AG20443 (cell line): ENCODE measurements around the gene SYNGR2.

Experiments used
- DNase-seq: peaks from one replicate; pipeline ENCODE4 v3.0.0; 2012; ENCODE audit warnings: low spot score, mixed read lengths

The SYNGR2 gene

GRCh38 chr17:78168242-78168902, at the start of gene SYNGR2:
Gene SYNGR2 (plus strand): TSS chr17:78168581. CDS start chr17:78168617, 36 bp downstream.
- DNase-seq = peak; percentile 91

- DNase-seq = no peak
Observed at GRCh38 chr17:78118801-78119241, 49.6 kb upstream of the SYNGR2 start.

GRCh38 chr17:78120537-78120936, 47.8 kb upstream of the SYNGR2 start:
- no peak for DNase-seq

- no peak for DNase-seq
Observed at GRCh38 chr17:78120971-78121800, 47.2 kb upstream of the SYNGR2 start.

- DNase-seq = no peak
Observed at GRCh38 chr17:78121801-78122215, 46.6 kb upstream of the SYNGR2 start.

- DNase-seq = no peak
Observed at GRCh38 chr17:78122216-78122930, 46.0 kb upstream of the SYNGR2 start.

GRCh38 chr17:78122931-78123249, 45.5 kb upstream of the SYNGR2 start:
- DNase-seq = no peak

- DNase-seq = no peak
Observed at GRCh38 chr17:78123258-78123929, 45.0 kb upstream of the SYNGR2 start.

- DNase-seq = no peak
Observed at GRCh38 chr17:78124081-78124835, 44.1 kb upstream of the SYNGR2 start.

GRCh38 chr17:78124836-78125137, 43.6 kb upstream of the SYNGR2 start:
- DNase-seq = no peak

- no peak for DNase-seq
Observed at GRCh38 chr17:78125138-78125913, 43.1 kb upstream of the SYNGR2 start.

GRCh38 chr17:78125976-78126894, 42.1 kb upstream of the SYNGR2 start:
- DNase-seq = no peak

- no peak for DNase-seq
Observed at GRCh38 chr17:78126895-78127238, 41.5 kb upstream of the SYNGR2 start.

GRCh38 chr17:78127239-78127887, 41.0 kb upstream of the SYNGR2 start:
- DNase-seq = no peak

GRCh38 chr17:78127888-78128550, 40.4 kb upstream of the SYNGR2 start:
- DNase-seq = no peak

GRCh38 chr17:78128551-78129350, 39.6 kb upstream of the SYNGR2 start, which contains the start of gene TMC6:
Gene TMC6 (minus strand): TSS chr17:78128755. CDS start chr17:78126832, 1,923 bp downstream.
- peak; percentile 73 for DNase-seq

- DNase-seq = no peak
Observed at GRCh38 chr17:78129351-78130089, 38.9 kb upstream of the SYNGR2 start.
